HK-2 (cell line): ENCODE data around the gene OR10Z1.

Experiments
- DNase-seq: peaks from one replicate; pipeline ENCODE4 v3.0.0-alpha.2; 2018; ENCODE audit not compliant: unreplicated experiment

OR10Z1 gene, protein sequence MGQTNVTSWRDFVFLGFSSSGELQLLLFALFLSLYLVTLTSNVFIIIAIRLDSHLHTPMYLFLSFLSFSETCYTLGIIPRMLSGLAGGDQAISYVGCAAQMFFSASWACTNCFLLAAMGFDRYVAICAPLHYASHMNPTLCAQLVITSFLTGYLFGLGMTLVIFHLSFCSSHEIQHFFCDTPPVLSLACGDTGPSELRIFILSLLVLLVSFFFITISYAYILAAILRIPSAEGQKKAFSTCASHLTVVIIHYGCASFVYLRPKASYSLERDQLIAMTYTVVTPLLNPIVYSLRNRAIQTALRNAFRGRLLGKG

DNA sequence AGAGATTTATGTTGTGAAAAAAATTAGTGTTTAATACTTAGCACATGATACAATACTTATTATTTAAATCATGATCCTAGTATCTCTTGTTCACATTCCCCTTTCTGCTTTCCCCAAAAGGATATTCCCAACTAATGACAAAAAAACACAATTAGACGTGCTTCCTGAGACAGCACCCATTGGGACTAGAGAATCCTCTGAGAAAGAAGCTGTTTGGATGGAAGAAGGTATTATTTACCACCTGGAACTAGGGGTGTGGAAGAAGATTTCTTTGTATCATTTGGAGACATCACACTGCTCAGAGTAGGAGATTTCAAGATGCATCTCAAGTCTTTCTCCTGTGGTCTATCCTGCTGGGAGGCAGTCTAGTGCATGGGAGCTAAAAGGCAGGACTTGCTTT lies at the start of gene OR10Z1:
Gene OR10Z1 (plus strand): TSS at position 301 of the 400 bp plus-strand sequence. CDS start 1,171 bp downstream, outside the sequence.
- DNase-seq, result no peak

DNA sequence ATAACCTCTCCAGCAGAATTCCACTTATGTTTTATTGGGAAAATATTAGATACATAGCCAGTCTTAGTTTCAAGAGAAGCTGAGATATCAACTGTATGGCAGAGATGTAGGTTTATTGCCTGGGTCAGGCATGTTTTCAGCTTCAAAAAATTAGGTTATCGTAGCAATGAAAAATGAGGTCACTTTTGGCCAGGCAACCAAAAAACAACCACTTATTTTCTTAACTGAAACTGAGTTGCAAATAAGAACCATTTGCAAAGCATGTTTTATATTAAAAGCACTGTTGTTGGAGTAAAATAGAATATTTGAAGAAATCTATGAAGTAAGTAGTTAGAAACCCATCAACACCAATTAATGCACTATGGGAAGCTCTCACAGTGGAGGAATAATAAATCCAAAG lies 45.4 kb upstream of the OR10Z1 start:
- DNase-seq, result no peak

DNA sequence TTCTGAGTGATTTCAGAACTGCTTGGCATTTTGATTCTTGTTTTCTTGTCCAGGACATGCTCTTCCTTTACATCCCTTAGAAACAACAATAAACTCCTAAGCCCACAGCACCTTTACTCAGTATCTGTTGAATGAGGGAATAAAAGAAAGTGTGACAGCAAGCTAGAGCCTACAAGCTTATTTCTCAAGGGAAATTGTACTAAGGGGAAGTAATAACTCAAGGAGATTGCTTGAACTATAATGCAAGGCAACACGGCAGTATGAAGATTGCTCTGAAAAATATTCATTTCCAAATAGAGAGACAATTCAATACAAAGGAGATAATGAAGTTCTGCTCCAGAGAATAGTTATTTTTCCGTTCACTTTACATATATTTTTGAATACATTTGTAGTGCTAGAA lies 41.2 kb upstream of the OR10Z1 start:
- DNase-seq, result no peak

DNA sequence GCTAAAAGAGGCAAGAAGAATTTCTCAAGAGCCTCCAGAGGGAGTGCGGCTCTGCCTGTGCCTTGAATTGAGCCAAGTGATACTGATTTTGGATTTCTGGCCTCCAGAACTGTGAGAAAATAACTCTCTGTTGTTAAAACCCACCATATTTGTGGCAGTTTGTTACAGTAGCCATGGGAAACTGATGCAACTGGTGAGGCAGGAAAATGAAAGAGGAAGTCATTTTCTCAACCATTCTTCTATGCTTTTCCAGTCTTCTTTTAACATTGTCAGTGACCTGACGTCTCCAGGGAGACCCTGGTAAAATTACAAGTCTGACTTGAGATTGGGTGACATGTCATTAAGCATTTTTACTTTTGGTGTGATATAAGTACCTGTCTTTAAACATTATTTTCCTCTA lies 40.5 kb upstream of the OR10Z1 start:
- DNase-seq, result no peak

DNA sequence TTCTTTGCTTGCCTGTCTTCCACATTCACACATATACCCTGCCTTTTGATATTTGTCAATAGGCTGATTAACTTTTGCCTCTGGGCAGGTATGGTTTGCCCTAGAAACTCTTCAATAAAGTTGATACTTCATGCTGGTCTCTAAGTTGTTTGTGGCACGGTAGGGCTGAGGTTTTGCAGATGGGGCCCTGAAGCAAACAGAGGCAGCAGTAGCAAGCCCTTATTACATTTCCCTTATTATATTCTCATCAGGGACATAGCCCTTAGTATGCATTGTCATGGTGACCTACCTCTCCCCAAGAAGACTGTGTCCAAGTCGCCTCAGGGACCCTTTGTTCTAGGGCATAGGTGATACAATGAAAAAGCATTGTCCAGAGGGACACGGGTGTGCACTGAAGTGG lies 34.6 kb upstream of the OR10Z1 start, which contains the start of gene OR6P1:
Gene OR6P1 (minus strand): TSS at position 101 of the 400 bp plus-strand sequence. CDS start 6,976 bp downstream, outside the sequence.
- DNase-seq, result no peak

DNA sequence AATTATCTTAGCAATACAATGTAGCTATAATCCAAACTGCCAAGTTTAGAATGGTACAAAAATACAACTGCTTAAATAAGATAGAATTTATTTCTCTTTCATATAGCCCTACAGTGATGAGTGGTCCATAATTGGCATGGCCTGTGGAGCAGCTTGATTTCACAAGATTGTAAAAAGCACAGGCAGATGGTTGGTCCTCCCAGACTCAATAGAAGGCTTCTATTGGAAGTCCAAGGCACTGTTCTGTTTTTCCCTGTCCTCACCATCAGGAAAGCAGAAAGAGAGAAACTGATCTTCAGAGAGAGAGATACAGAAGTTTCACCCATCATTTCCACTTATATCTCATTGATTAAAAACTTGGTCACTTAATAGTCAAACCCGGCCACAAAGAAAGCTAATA lies 32.8 kb upstream of the OR10Z1 start:
- DNase-seq, result no peak

DNA sequence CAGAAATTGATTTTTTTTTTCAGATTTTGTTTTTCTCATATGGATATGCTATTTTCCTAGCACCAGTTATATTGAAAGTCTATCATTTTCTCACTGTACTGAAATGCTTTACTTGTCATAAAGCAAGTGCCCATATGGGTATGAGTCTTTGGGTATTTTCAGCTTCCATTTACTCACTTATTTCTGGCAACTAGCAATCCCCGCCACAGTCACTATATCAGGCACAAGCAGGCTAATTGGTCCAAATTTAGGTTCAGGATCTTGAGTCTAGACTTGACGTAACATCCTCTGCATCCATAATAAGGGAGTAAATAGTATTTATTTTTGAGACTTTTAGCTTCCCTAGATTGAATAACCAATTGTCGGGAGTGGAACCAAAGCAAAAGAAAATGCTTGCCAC lies 27.5 kb upstream of the OR10Z1 start:
- DNase-seq, result no peak

DNA sequence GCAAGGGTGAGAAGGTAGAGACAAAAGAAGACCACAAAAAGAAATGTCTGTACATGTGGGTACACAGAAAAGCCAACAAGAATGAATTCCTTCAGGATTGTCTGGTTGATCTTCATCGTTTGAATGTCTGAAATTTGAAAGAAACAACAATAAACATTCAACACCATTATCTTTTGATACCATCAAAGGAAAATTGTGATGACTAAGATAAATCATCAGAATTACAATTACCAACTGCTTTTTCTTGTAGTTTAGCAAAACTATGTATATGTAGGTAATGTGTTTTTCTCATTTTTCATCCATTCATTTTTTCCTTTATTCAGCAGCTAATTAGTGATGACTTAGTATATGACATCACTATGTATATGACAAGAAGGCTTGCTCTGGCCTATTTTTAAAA lies 25.3 kb upstream of the OR10Z1 start, which contains the start of gene OR10X1:
Gene OR10X1 (minus strand): TSS at position 167 of the 400 bp plus-strand sequence. CDS start 0 bp downstream, at position 167.
- DNase-seq, result no peak

DNA sequence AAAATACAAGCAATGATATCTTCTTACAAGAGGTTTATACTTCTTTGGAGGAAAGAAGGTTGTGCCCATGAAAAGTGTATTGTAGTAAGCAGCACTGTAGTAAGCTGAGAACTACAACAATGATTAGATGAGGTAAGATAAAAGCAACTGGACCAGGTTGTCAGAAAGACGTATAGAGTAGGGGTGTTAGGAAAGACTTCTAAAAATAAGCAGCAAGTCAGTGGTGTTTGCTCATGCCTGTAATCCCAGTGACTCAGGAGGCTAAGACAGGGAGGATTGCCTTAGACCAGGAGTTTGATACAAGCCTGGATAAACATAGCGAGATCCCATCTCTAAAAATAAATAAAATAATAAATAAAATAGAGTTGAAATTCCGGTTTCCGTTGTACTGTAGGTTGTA lies 21.1 kb upstream of the OR10Z1 start:
- no peak for DNase-seq

DNA sequence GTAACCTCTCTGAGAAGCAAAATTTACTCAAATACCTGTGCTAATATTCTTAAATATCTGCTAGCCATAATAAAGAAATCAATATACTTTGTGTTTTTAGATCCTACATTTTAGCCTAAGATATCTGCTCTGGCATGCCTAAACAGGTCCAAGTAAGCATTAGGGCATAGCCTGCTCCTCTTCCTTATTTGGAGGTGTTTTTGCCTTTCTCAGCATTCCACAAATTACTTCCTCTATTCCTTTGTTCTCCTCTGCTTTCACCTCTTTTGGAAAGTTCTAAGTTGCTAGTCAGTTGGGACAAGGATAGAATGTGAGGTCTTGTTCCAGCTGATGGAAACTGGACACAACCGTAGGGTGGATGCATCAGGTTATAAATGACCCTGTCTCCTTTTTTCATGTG lies 18.1 kb upstream of the OR10Z1 start:
- DNase-seq, result no peak

DNA sequence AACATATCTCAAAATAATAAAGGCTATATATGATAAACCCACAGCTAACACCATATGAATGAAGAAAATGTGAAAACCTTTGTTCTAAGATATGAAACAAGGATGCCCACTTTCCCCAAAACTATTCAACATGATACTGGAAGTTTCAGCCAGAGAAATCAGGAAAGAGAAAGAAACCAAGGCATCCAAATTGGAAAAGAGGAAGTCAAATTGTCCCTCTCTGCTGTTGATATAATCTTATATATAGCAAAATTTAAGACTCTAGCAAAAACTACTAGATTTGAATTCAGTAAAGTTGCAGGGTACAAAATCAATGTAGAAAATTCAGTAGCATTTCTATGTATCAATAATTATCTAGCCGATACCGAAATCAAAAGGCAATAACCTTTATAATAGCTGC lies 4.3 kb upstream of the OR10Z1 start:
- DNase-seq, result no peak

DNA sequence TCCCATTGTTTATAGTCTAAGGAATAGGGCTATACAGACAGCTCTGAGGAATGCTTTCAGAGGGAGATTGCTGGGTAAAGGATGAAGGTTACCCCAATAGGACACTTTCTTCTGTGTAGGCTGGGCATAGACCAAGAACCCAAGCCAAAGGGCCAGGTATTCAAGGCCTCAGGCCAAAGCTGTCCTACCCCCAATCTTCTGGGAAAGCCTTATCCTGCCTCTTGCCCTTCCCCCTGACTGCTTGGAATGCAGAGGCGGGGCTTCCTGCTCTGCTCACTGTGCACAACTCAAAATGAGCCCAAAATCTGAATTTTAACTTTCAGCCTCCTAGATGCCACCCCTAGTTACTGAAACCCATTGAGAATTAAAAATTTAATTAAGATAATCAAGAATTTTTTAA lies 2.2 kb downstream of the OR10Z1 start:
- DNase-seq, result no peak

DNA sequence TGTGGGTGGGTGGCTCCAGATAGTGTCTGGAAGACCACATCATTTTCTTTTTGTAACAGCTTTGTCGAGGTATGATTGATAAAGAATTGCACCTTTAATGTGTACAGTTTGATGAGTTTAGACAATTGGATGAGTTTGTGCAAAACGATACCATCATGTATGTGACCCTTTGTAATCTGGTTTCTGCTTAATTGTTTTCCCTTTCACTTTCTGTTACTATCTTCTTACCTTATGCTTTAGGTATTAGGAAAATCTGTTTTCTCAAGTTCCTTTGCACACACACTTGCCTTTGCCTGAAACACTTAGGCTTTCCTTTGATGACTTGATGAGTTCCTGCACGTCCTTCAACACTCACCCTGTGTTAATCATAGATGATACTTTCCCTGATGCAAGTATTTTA lies 6.8 kb downstream of the OR10Z1 start:
- DNase-seq, result no peak

DNA sequence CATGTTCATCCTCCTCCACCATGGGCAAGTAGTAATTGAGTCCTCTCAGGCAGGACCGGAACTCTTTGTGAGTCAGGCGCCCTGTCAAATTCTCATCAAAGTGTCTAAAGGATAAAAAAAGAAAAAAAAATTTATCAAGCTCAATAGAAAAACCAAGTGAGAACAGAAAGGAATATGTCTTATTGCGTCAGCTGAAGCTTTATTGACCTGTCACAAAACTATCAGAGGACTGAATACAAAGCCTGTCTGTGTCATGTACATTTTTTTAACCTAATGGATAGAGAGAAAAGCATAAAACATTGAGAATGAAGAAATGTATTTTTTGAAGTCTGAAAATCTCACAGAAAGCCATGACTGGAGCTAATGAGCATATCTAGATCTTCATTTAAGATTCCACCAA lies 8.7 kb downstream of the OR10Z1 start:
- DNase-seq, result no peak

DNA sequence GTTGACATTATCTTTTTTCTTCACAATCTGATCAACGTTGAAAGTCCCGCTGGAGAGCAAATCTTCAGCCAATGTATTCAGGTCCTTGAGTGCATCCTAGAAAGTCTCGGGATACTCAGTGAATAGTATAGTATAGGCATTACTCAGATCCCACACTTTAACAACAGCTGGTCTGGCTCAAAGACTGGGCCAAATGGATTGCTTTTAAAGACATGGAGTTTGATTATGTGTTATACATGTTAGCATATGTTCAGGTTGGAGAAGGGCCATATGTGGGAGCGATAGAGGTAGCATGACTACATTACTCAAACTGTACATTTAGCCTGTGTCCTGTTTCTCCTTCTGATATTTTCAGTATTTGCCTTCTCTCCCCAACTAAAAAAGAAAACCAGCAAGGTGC lies 33.1 kb downstream of the OR10Z1 start:
- DNase-seq, result no peak

DNA sequence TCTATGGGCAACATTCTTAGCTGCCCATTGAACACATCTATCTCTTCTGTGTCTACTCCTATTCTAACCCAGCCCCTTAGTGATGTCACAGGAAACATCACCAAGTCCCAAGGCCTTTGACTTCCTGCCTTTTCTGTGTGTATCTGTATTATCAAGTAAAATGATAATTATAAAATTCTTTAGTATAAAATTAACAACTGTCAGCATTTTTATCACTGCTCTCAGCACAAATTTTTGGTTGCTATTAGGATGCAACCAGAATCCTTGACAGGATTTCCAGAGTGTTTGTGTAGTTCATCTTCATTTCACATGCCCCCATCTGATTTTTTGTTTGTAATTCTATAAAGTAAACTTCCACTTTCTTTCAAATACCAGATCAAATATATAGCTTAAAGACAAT lies 33.8 kb downstream of the OR10Z1 start:
- no peak for DNase-seq

DNA sequence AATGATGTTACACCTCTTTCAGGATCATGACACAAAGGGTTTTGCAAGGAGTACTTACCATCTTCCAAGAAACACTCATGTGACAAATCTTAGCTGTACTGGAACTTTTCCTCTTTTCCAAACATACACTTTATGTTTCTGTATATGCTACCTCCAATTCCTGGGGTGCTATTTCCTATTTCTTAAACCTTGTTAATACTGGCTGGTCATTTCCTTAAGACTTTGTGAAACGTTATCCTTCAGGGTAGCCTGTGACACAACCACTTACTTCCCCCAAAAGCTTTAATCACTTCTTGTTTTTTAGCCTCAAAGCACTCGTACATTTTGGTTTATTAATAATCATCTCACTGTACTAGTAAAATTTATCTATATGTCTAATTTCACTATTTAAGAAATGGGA lies 39.4 kb downstream of the OR10Z1 start:
- no peak for DNase-seq

DNA sequence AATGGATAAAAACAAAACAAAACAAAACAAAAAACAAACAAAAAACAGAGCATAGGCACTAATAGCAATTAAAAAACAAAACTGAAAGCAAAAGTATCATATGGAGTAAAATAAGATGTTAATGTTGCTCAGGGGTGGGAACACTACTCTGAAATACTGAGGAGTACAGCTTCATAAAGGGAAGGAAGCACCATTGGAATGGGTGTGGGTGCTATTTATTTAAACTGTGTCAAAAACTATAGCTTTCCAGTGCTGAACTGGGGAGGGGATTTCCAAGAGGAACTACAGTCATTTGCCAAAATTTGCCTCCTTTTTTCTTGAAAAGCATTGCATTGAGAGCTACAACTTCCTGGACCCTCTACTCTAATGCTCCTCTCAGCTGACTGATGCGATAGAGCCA lies 41.4 kb downstream of the OR10Z1 start:
- DNase-seq, result no peak

DNA sequence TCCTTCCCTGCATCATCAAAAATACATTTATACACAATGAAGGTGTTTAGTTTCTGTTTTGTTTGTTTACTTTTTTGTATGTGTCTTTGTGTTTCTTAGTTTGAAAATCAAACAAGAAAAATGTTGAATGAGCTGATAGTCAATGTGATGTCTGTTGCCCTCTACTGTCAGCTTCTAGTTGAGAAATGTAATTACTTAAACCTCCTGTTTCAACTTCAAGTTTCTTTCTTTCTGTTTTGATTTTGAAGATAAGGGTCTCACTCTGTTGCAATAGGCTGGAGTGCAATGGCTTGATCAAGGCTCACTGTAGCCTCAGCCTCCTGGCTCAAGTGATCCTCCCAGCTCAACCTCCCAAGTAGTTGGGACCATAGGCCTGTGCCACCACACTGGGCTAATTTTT lies 44.0 kb downstream of the OR10Z1 start:
- DNase-seq, result no peak

DNA sequence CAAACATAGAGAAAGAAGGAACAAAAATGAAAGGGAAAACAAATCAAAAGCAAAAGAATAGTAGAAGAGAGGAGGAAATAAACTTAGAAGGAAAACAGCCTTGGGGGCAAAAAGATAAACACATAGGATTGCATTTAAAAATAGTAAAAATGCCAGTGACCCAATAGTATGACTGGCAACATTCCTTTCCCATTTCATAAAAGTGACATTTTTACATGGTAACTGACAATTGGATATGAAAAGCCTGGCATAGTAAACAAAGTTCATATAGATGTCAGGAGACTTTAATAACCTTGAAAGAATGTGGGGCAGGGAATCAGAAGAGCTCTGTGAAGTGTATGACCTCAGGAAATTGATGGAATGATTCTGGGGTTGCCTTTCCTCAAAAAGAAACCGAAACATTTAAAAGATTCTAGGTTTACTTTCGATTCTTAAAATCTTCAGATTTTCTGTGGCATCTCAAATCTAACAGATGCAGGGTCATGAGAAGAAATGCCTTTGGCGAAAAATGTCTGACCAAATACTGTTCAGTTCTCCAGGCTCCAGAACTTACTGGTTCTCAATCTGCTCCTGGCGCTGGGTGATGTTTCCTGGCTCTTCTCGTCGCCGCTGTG lies 47.8 kb downstream of the OR10Z1 start:
- DNase-seq, result no peak

DNA sequence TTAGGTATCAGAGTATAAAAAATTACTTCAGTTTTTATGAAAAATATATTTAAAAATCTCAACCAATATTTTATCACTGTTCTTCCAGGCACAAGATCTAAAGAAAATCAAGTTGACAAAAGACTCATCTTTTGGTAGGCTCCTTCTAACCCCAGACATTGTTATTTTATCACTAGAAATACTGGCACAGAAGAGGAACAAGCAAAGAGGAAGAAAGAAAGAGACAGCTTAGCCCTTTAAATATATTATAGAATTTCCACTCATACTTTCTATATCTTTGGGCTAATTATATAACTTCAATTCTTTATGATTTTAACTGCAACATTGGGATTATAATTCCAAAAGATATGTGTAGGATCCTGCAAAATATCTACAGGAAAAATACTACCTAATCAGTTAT lies 49.0 kb downstream of the OR10Z1 start:
- no peak for DNase-seq

DNA sequence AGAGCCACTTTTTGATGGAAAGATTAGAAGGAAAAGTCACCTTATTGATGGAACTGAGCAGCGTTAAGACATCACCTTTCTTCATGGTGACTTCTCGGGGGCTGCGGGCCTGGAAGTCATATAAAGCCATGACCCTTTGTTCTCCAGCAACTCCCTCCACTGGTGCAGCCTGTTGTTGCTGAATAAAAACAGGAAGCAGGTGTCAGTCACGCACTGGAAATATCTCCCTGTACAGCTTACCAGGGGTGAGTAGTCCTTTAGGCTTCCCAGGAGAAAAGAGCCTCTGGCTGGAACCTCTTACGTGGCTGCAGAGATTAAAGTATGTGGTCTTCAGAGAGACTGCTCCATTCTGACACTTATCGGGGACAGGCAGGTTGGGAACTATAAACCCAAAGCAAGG lies 49.5 kb downstream of the OR10Z1 start:
- DNase-seq, result no peak
